Duodenal mucosa (tissue), 2 donors: ENCODE measurements around the gene CERS1.

Experiments
- H3K27ac ChIP-seq: one replicate; pipeline ENCODE4 v1.7.0; 2013; ENCODE audit warnings: low read depth, low read length
- H3K27me3 ChIP-seq, 2 donors: one replicate each; pipeline ENCODE4 v1.7.0; 2013; ENCODE audit warnings: low read length in 2 of 2, control low read depth in 1 of 2; ENCODE audit not compliant: insufficient read depth in 2 of 2, control insufficient read depth in 1 of 2
- H3K36me3 ChIP-seq, 2 donors: one replicate each; pipeline ENCODE4 v1.7.0; 2013; ENCODE audit warnings: low read length in 2 of 2, control low read depth in 1 of 2; ENCODE audit not compliant: insufficient read depth in 2 of 2, control insufficient read depth in 1 of 2
- H3K4me1 ChIP-seq, 2 donors: one replicate each; pipeline ENCODE4 v1.7.0; 2013; ENCODE audit warnings: low read length in 2 of 2, control low read depth in 1 of 2; ENCODE audit not compliant: insufficient read depth in 2 of 2, control insufficient read depth in 1 of 2
- H3K4me3 ChIP-seq, 2 donors: one replicate each; pipeline ENCODE4 v1.7.0; 2013; ENCODE audit warnings: low read length in 2 of 2, low read depth in 1 of 2
- H3K9ac ChIP-seq, 2 donors: one replicate each; pipeline ENCODE4 v1.7.0; 2013; ENCODE audit warnings: low read length in 2 of 2, low read depth in 1 of 2
- H3K9me3 ChIP-seq, 2 donors: one replicate each; pipeline ENCODE4 v1.7.0; 2013; ENCODE audit warnings: low read length in 2 of 2, control low read depth in 1 of 2; ENCODE audit not compliant: control insufficient read depth in 1 of 2

Gene CERS1

GRCh38 chr19:18839465-18840287 is 56.3 kb downstream of the CERS1 start:
- H3K36me3 ChIP-seq: peaks cover 7 to 38% of the 10 kb centered on the region in 2 donors
- peaks cover 55 to 65% of the 10 kb centered on the region in 2 donors for H3K4me1 ChIP-seq
- H3K4me3 ChIP-seq: peak overlapping the region in 1 of 2 donors; percentile 36
- H3K9me3 ChIP-seq: no peaks in the 10 kb centered on the region
- H3K9ac ChIP-seq: peak overlapping the region in 1 of 2 donors; percentile 27
- no peaks in the 10 kb centered on the region for H3K27me3 ChIP-seq
- no peak overlapping the region for H3K27ac ChIP-seq

DNA sequence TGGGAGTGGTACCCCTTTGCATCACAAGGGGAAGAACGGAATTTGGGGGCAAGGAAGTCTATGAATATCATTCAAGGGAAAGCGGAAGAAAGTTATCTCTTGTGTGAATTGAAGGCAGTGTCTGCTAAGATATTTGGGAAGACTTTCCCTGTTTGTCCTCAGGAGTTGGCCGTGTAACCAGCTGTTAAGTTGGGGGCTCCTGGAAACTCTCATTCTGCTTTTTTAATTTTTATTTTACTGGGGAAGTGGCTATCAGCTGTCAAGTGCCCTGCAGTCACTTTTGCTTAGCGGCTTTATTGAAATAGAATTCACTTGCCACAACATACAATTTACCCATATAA is 61.3 kb downstream of the CERS1 start:
- Histone ChIP-seq H3K27me3 (no peaks in the 10 kb centered on the region), H3K36me3 (peaks cover 7 to 28% of the 10 kb centered on the region in 2 donors), H3K4me3 (peak overlapping the region; percentile 89 to 99), H3K9ac (peak overlapping the region; percentile 75 to 97), H3K27ac (no peak overlapping the region), H3K9me3 (no peaks in the 10 kb centered on the region), H3K4me1 (peaks cover 47 to 51% of the 10 kb centered on the region in 2 donors)

DNA sequence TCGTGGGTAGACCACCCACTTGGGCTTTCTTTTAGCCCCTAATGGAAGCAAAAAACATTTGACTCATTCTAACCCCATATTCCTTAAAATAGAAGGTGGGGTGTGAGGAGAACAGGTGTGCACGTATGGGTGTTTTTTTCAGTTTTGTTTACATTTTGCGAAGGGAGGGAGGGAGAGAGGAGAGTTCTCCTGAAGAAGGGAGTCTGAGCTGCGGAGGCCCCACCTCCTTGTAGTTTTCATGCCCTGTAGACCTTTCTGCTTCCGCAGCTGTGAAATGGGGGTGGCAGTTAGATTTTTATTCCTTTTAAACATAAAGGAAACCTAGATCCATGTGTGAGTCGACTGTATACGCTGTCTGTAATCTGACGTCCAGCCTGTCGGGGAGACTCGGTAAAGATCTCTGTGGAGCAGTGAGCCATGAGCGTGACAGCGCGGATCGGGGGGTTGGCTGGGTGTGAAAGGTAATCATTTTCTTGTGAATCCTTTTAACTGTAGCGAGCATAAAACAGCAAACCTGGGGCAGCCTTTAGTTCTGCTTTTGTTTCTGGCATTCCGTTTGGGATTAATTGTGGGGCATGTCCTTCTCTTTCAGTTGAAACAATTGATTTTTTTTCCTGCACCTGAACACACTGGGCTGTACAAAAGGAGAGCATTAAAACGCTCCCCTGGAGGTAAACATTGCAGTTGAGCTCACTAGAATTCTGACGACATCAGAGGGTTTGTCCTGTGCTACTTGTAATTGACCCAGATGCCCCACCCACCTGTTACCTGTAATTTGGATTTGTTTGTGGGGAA is 61.9 kb downstream of the CERS1 start:
- Histone ChIP-seq H3K36me3 (peaks cover 4 to 23% of the 10 kb centered on the region in 2 donors), H3K9ac (peak overlapping the region; percentile 75 to 97), H3K9me3 (no peaks in the 10 kb centered on the region), H3K4me1 (peaks cover 43 to 45% of the 10 kb centered on the region in 2 donors), H3K27me3 (no peaks in the 10 kb centered on the region), H3K27ac (peak overlapping the region; percentile 5), H3K4me3 (peak overlapping the region; percentile 89 to 99)

DNA sequence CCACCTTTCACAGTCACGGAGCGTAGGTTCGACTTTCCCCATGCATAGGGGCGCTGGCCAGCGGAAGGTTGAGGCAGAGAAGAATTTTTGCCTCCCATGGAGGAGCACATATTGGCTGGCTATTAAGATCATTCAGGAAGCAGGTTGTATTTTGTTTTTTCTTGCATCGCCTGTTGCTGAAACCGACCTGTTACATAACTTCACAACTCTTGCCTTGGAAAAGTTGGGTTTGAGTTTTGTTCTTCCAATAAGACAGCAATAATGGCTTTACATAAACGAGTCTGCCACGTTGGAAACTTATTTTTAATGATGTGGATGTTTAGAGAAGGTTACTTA is 62.8 kb downstream of the CERS1 start:
- H3K27ac ChIP-seq: peak overlapping the region; percentile 74
- H3K4me3 ChIP-seq: peak overlapping the region; percentile 89 to 99
- peak overlapping the region; percentile 96 to 97 for H3K9ac ChIP-seq
- no peaks in the 10 kb centered on the region for H3K27me3 ChIP-seq
- peaks cover 37 to 44% of the 10 kb centered on the region in 2 donors for H3K4me1 ChIP-seq
- H3K36me3 ChIP-seq: peaks cover 4 to 23% of the 10 kb centered on the region in 2 donors
- no peaks in the 10 kb centered on the region for H3K9me3 ChIP-seq

GRCh38 chr19:18832306-18833140 is 63.4 kb downstream of the CERS1 start:
- no peaks in the 10 kb centered on the region for H3K9me3 ChIP-seq
- H3K27ac ChIP-seq: peak overlapping the region; percentile 87
- H3K9ac ChIP-seq: peak overlapping the region; percentile 96 to 97
- peaks cover 4 to 18% of the 10 kb centered on the region in 2 donors for H3K36me3 ChIP-seq
- H3K4me3 ChIP-seq: peak overlapping the region; percentile 89 to 99
- no peaks in the 10 kb centered on the region for H3K27me3 ChIP-seq
- peaks cover 31 to 44% of the 10 kb centered on the region in 2 donors for H3K4me1 ChIP-seq

- peak within 1 kb of the TSS; percentile 96 to 97 for H3K9ac ChIP-seq
- peaks cover 26 to 37% of the 10 kb centered on the region in 2 donors for H3K4me1 ChIP-seq
- no peaks in the 10 kb centered on the region for H3K27me3 ChIP-seq
- H3K4me3 ChIP-seq: peak within 1 kb of the TSS; percentile 89 to 99
- peaks cover 0 to 14% of the 10 kb centered on the region in 2 donors for H3K36me3 ChIP-seq
- H3K27ac ChIP-seq: peak within 1 kb of the TSS; percentile 87
- peaks cover 0 to 6% of the 10 kb centered on the region in 2 donors for H3K9me3 ChIP-seq
Measured at GRCh38 chr19:18831524-18832305, 64.2 kb downstream of the CERS1 start, which contains the start of gene UPF1. TSS of gene UPF1 (plus strand) at chr19:18831959. CDS start at chr19:18832210, 251 bp downstream.

DNA sequence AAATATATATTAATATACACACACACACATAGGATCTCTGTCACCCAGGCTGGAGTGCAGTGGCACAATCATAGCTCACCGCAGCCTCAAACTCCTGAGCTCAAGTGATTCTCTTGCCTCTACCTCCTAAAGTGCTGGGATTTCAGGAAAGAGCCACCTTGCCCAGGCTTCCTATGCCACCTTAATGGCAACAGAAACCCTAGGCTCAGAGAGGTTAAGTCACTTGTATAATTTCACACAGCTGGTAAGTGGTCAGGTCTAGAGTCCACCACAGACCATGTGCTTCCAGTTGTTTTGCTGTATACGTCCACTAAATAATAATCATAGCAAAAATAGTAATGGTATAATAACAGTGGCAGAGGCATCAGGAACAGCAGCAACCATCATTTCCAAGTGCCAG is 65.5 kb downstream of the CERS1 start:
- no peak overlapping the region for H3K9ac ChIP-seq
- H3K4me1 ChIP-seq: peaks cover 15 to 25% of the 10 kb centered on the region in 2 donors
- no peak overlapping the region for H3K4me3 ChIP-seq
- peaks cover 0 to 8% of the 10 kb centered on the region in 2 donors for H3K36me3 ChIP-seq
- H3K27me3 ChIP-seq: no peaks in the 10 kb centered on the region
- H3K27ac ChIP-seq: no peak overlapping the region
- H3K9me3 ChIP-seq: peaks cover 0 to 6% of the 10 kb centered on the region in 2 donors

DNA sequence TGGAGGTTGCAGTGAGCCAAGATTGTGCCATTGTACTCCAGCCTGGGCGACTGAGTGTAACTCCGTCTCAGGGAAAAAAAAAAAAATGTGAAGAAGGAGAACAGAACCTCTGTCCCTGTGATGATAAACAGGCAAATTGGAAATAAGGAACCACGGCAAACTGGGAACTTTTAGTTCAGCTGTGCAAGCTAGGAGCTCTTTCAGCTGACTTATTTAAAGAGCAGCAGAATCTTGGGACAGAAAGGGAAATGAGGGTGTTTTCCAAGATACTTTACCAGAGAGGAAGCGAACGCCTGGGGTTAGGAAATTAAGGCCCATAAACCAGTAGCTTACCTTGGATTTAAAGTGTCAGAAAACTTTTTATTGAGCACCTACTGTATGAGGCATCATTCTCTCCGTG is 67.2 kb downstream of the CERS1 start:
- peaks cover 2 to 11% of the 10 kb centered on the region in 2 donors for H3K4me1 ChIP-seq
- no peak overlapping the region for H3K4me3 ChIP-seq
- H3K9me3 ChIP-seq: peaks cover 0 to 6% of the 10 kb centered on the region in 2 donors
- no peaks in the 10 kb centered on the region for H3K27me3 ChIP-seq
- no peaks in the 10 kb centered on the region for H3K36me3 ChIP-seq
- H3K27ac ChIP-seq: no peak overlapping the region
- no peak overlapping the region for H3K9ac ChIP-seq
